Measurements from ENCODE around the gene PXYLP1. TPM values are rescaled to one million over a fixed set of nuclear protein-coding genes. Genes with fewer than 3 reads are reported as not detected.

The PXYLP1 gene
- total and polyA plus RNA-seq, 2 of the 8 experiments (the other 6 are each of a cell fraction or from before 2014, with no cell fraction given) = 19.4 to 20.6 TPM

- H2AFZ ChIP-seq (ENCODE audit: low read length) = no peak overlapping the region
- H2AK5ac ChIP-seq (ENCODE audit: low read depth, low read length) = no peak overlapping the region
- CTCF ChIA-PET (ENCODE audit: partially characterized antibody) = interaction anchor here (1.0 to 6.3 kb wide), 6 partner anchors 8 to 30 kb away, joined by 3 to 39 read pairs (median 8); partner anchors contain the start of gene PXYLP1
- peaks cover 0 to 5% (median 0%) of the 10 kb centered on the region in 4 experiments; a peak in 3 of 7 replicates for H3K4me1 ChIP-seq (replicated peaks in 1 of 4; ENCODE audit: control insufficient read depth in 3 of 4, insufficient read depth in 4 of 4, low read length in 3 of 4)
- H3K79me2 ChIP-seq (ENCODE audit: control insufficient read depth in 1 of 2, insufficient read depth in 2 of 2, low read length in 2 of 2) = 0 out of 4 replicates have a peak, but pooled peaks cover 0 to 2% of the 10 kb centered on the region in 2 experiments
- no peaks in the 10 kb centered on the region for H3K27me3 ChIP-seq (replicated peaks in 1 of 4; ENCODE audit: control insufficient read depth in 3 of 4, extremely low read depth in 1 of 4, insufficient read depth in 3 of 4, low read length in 3 of 4)
- H3K9ac ChIP-seq (replicated peaks in 1 of 4; ENCODE audit: extremely low read depth in 1 of 4, low read depth in 3 of 4, low read length in 3 of 4) = no peak overlapping the region
- FAIRE-seq (no peak), DNase-seq (ENCODE audit: low read depth in 1 of 2, low spot score in 2 of 2) (no peak)
- no peaks in the 10 kb centered on the region for H3K23me2 ChIP-seq (ENCODE audit: low read depth, low read length)
- H2BK12ac ChIP-seq (ENCODE audit: low read depth, low read length) = no peak overlapping the region
- no peak overlapping the region for H3K56ac ChIP-seq (replicated peaks; ENCODE audit: insufficient read length, low read depth, low read length)
- H4K5ac ChIP-seq (ENCODE audit: insufficient read length, low read depth, low read length) = no peak overlapping the region
- H4K8ac ChIP-seq (ENCODE audit: extremely low read depth, insufficient read depth, low read length) = no peak overlapping the region
- POLR2A ChIA-PET (ENCODE audit: partially characterized antibody) = interaction anchor here (1.8 kb wide), 1 partner anchor 10 kb away, joined by 6 read pairs; no protein-coding TSS in a partner anchor
- no peak overlapping the region for H3K4me2 ChIP-seq (ENCODE audit: insufficient read depth in 1 of 2, low read depth in 2 of 2, low read length in 2 of 2)
- no peak overlapping the region for H2BK20ac ChIP-seq (ENCODE audit: low read length)
- no peak overlapping the region for H2BK120ac ChIP-seq (replicated peaks; ENCODE audit: low read depth, low read length)
- H3K27ac ChIP-seq (ENCODE audit: low read depth, low read length) = no peak overlapping the region
- no peak overlapping the region for H3K4ac ChIP-seq (replicated peaks; ENCODE audit: insufficient read length, low read depth, low read length)
- no peak overlapping the region for H4K91ac ChIP-seq (replicated peaks; ENCODE audit: insufficient read length, low read length)
- H2BK15ac ChIP-seq (ENCODE audit: low read length) = no peak overlapping the region
- H4K20me1 ChIP-seq (replicated peaks in 1 of 2; ENCODE audit: control insufficient read depth in 1 of 2, insufficient read depth in 2 of 2, low read length in 2 of 2) = peaks cover 0 to 2% of the 10 kb centered on the region in 2 experiments
- no peak overlapping the region for H2BK5ac ChIP-seq (ENCODE audit: low read depth, low read length)
- no peak overlapping the region for H3K23ac ChIP-seq (ENCODE audit: insufficient read length)
- no peaks in the 10 kb centered on the region; the same call in 1 of the 2 replicates for H3K79me1 ChIP-seq (ENCODE audit: low read depth, low read length)
- no peak overlapping the region for H3K4me3 ChIP-seq (ENCODE audit: extremely low read depth in 1 of 4, insufficient read depth in 2 of 4, low read depth in 3 of 4, low read length in 4 of 4)
- no peak overlapping the region for H3K14ac ChIP-seq (ENCODE audit: insufficient read length)
- WGBS, 2 experiments (ENCODE audit: extremely low coverage in 1 of 2, insufficient coverage in 1 of 2, insufficient read length in 1 of 2, insufficient replicate concordance in 2 of 2, low coverage in 1 of 2, low lambda C conversion rate in 2 of 2, missing lambda C conversion rate in 1 of 2) = 66% methylated on average over 2 of the region's 2 CpGs; no CpG with 5 or more reads in 1 of the 2 experiments
- no peak overlapping the region for H3K18ac ChIP-seq (ENCODE audit: extremely low read depth, low read length)
- H3K9me3 ChIP-seq (ENCODE audit: insufficient read depth in 2 of 2, low read depth in 1 of 2, low read length in 1 of 2) = no peaks in the 10 kb centered on the region
- peaks cover 0 to 6% (median 4%) of the 10 kb centered on the region in 4 experiments; a peak in 3 of 8 replicates for H3K36me3 ChIP-seq (ENCODE audit: control insufficient read depth in 2 of 4, insufficient read depth in 4 of 4, low read length in 3 of 4)
- no peak for TF ChIP-seq TAF7 (optimal IDR thresholded peaks at IDR 0.05; ENCODE audit: borderline replicate concordance, low read depth, low read length)
- TF ChIP-seq HDAC2 (IDR thresholded peaks at IDR 0.05; ENCODE audit: borderline replicate concordance in 1 of 2, low read depth in 2 of 2, low read length in 2 of 2) = no peak
- TF ChIP-seq POLR2A (IDR thresholded peaks at IDR 0.05; ENCODE audit: control extremely low read depth in 1 of 2, low read depth in 2 of 2, low read length in 2 of 2) = no peak
- no peak for TF ChIP-seq RNF2 (IDR thresholded peaks at IDR 0.05; ENCODE audit: borderline replicate concordance, low read depth, low read length, missing control alignments, poor library complexity, severe bottlenecking)
- TF ChIP-seq, protein P1, sequence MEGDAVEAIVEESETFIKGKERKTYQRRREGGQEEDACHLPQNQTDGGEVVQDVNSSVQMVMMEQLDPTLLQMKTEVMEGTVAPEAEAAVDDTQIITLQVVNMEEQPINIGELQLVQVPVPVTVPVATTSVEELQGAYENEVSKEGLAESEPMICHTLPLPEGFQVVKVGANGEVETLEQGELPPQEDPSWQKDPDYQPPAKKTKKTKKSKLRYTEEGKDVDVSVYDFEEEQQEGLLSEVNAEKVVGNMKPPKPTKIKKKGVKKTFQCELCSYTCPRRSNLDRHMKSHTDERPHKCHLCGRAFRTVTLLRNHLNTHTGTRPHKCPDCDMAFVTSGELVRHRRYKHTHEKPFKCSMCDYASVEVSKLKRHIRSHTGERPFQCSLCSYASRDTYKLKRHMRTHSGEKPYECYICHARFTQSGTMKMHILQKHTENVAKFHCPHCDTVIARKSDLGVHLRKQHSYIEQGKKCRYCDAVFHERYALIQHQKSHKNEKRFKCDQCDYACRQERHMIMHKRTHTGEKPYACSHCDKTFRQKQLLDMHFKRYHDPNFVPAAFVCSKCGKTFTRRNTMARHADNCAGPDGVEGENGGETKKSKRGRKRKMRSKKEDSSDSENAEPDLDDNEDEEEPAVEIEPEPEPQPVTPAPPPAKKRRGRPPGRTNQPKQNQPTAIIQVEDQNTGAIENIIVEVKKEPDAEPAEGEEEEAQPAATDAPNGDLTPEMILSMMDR (IDR thresholded peaks at IDR 0.05; ENCODE audit: control extremely low read depth in 1 of 3, insufficient read depth in 1 of 3, low read depth in 1 of 3, low read length in 3 of 3) = no peak
These were observed 27.3 kb downstream of the PXYLP1 start for GRCh38 chr3:141258973-141259372.
